Right lobe of liver (tissue), 4 donors: ENCODE data around the gene HNRNPA1L2.
"Not testable (repeated sequence)": the region's sequence is repeated elsewhere in the genome, so short reads cannot be mapped to it uniquely, and the experiment has no call there.

Experiments used
- CTCF ChIP-seq, 4 donors: fragments of 200-600 bp in 3 of 4; fragments of 450-650 bp in 1 of 4; IDR thresholded peaks; one replicate each; pipeline versions ENCODE4 v1.5.1 to v1.8.0; 2016 to 2022; ENCODE audit warnings: antibody characterized with exemption in 4 of 4, mild to moderate bottlenecking in 2 of 4
- POLR2A ChIP-seq: fragments of 450-650 bp; IDR thresholded peaks from one replicate; pipeline ENCODE4 v1.6.1; 2017; ENCODE audit warnings: antibody characterized with exemption, mild to moderate bottlenecking
- donor health status: DM: no; HTN: no; CAD: no.
- donor health status: DM: no; HTN: no; CAD: no.
- donor health status: DM: no; HTN: yes; CAD: no.

GRCh38 chr13:52606126-52606525 lies 36.1 kb upstream of the HNRNPA1L2 start:
- not testable (repeated sequence) for TF ChIP-seq POLR2A; CTCF (IDR thresholded peaks at IDR 0.05)
